ENCODE measurements around the gene ADRA2B.

The ADRA2B gene

DNA sequence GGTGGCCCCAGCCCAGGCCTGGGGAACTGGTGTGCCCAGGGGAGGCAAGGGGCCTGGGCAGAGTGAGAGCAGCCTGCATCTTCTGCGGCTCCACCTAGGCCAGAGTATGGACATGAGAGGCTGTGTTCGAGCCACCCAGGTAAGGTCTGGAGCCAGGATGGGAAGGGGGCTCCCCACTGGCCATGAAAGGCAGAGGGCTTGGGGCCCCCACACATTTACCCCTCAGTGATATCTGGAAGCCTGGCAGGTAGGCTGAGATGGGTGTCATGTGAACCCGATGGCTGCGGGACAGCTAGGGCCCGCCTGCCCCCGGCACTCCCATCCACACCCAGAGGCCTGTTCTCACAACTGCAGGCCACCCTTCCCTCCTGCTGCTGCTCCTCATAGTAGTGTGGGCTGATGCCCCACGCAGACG is 13.2 kb downstream of the ADRA2B start:
- no peak for DNase-seq

DNA sequence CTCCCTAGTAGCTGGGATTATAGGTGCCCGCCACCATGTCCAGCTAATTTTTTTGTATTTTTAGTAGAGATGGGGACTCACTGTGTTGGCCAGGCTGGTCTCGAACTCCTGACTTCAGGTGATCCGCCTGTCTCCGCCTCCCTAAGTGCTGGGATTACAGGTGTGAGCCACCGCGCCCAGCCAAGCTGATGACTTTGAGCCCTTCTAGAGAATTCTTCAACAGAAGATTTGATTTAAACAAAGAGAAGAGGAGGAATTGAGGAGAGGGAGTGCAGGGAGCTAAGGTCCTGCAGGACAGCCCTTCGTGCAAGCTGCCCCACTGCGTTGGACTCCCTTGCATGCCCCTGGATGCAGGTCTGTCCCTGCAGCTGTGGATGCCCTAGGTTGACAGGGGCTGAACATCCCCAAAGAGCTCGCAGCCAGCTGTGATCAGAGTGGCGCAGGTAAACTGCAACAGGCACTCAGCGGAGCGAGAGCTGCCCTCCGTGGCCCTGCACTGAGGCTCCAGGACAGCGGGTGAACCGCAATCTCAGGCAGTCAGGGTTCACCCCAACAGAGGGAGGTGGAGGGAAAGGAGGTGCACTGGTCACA is 13.7 kb downstream of the ADRA2B start:
- no peak for DNase-seq

DNA sequence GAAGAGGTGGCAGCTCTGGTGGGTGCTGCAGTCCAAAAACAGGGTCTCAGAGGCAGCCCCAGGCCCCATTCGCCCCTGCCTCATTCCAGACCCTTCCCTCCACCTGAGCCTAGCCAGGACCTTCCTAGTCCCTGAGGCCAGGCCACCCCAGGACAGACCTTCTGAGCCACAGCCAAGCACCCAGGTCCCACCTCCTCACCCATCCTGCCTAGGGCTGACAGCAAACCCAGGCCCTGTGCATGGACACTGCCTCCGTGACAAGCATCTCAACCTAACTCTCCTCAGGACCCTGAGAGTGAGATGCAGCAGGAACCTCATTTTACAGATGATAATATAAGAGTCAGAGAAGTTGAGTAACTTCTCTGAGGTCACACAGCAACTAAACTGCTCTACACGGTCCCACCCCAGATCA is 15.5 kb downstream of the ADRA2B start:
- no peak for DNase-seq

DNA sequence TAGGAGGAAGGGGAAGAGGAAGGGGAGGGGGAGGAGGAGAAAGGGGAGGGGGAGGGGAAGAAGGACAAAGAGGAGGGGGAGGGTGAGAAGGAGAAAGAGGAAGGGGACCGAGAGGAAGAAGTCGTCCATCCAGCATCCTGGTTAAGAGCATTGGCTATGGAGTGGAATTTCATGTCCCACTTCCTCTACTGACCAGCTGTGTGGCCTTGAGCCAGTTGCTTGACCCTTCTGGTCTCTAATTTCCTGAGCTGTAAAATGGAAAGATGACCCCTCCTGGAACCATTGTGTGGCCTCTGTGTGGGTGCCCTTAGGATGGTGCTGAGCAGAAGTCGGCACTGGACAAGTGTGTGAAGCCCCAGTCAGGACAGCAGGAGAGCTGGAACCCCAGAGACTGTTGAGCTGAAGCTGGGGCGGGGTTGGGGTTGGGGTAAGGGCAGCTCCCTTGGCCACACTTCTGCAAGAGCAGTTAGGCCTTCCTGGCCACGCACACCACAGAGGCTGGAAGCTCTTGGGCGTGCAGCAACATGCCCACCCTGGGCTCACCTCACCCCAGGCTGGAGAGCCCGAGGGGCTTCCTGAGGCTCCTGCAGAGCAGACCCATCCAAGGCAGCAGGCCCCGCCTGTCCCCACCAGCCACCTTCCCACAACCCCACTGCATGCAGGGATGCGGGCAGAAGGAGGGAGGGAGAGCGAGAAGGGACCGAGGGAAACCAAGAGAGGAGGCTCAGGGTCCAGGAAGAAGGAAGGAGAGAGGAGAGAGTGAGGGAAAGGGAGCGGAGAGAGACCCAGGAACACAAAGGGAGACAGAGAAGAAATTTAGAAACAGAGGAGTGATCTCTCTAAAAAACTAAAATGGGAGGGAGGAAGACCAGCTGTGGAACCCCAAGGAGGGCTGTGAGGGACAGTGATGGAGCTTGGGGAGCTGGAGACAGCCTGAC is 16.2 kb downstream of the ADRA2B start:
- no peak for DNase-seq

DNA sequence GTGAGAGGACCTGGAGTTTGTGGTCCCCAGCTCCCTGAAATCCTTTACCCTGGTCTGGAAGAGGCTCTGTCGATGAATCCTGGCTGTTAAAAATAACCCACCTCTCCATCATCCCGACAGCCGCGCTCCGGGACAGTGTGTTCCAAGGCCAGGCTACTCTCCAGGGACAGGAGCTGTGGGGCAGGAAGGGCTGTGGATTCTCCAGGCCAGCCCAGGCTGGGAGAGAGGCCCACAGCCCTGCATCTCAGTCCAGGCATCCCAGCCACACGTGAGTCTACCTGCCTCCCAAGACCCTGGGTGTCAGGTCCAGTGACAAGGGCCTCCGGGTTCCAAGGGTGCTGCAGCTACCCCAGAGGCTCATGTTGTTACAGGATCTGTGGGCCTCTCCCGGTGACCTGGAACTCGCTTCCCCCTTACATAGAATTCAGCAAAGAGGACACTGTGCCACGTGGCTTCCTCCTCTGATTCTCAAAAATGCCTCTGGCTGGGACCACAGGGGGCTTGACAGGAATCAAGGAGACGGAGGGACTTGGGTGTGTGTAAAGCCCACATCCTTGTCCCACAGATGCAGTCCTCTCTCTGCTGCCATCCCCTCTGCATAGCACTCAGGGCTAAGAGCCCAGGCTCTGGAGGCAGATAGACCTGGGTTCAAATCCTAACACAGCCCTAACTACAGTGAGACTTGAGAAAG is 17.3 kb downstream of the ADRA2B start:
- no peak for DNase-seq

DNA sequence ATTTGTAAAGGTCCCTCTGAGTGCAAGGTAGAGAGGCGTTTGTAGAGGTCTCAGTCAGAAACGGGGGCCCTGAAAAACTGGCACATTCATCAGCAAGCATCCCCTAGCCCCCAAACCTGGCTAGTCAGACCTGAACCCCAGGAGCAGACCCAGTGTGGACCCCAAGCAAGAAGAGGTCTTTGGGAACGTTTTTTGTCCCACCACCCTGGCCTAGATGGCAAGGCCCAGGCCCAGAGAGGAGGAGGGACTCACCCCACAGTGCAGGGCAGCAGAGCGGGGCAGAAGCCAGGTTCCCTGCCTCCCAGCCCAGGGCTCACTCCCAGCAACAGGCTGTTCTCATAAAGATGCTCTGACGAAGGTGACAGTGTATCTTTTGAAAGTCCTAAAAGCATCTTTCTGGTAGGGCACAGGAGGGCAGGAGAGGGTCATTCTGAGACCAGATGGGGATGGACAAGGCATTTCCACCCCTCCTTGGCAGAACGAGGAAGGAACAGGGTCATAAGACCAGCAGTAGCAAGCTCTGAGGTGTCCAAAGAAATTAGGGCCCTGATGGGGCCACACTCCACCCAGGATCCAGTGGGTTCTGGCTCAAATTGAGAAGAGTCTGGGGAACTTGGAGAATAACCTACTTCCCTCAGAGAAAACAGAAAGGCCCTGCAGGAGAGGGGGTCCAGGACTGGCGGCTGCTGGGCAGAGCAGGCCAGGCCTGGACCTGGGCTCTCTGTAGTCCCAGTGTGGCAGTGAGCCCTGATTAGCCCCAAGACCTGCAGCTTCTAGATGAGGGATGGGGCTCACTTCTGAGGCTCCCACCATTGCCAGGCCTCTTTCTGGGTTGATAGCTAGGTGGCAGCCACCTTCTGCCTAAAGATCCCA is 18.2 kb downstream of the ADRA2B start:
- no peak for DNase-seq

DNA sequence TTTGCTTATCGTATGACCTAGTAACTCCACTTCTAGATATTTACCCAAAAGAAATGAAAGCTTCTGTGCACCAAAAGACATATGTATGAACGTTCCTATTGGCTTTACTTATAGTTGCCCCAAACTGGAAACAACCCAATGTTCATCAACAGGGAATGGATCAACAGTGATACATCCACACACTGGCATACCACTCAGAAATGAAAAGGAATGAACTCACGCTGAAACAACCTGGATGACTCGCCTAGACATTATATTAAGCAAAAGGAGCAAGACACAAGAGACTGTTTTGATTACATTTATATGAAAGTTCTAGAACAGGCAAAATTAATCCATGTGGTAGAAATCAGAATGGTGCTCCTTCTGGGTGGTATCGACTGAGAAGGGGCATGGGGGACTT is 18.9 kb downstream of the ADRA2B start:
- DNase-seq, result no peak

DNA sequence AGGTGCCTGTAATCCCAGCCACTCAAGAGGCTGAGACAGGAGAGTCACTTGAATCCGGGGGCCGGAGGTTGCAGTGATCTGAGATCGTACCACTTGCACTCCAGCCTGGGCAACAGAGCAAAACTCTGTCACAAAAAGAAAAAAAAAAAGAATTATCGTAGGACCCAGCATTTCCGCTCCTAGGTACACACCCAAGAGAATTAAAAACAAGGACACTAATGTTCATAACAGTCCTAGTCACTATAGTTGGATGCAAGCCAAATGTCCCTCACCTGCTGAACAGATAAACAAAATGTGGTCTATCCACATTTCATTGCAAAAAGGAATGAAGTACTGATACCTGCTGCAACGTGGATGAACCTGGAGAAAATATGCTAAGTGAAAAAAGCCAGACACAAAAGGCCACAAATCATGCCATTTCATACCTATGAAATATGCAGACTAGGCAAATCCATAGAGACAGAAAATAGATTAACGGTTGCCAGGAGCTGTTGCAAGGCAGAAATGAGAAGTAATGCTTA is 21.2 kb downstream of the ADRA2B start:
- DNase-seq, result no peak

DNA sequence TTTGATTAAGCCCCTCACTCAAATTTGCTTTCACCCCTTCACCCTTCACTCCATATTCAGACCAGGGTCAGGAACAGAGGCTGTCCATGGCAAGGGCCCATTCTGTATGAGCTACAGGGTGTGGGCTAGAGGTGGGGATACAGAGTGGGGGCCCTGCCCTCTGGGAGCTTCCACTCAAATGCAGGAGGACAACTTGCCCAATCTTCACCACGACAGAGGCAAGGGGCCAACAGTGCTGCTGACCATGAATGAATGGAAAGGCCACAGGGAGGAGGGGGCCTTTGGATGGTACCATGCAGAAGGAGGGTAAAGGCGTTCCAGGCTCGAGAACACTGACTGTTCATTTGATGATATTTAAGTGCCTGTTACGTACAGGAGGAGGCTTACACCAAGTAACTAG is 22.8 kb downstream of the ADRA2B start:
- DNase-seq, result no peak

GRCh38 chr2:96092951-96093350 is 23.4 kb downstream of the ADRA2B start:
- no peak for DNase-seq

GRCh38 chr2:96092573-96092877 is 23.8 kb downstream of the ADRA2B start:
- no peak for DNase-seq

- no peak for DNase-seq
These were observed 24.4 kb downstream of the ADRA2B start for GRCh38 chr2:96091711-96092572.

DNA sequence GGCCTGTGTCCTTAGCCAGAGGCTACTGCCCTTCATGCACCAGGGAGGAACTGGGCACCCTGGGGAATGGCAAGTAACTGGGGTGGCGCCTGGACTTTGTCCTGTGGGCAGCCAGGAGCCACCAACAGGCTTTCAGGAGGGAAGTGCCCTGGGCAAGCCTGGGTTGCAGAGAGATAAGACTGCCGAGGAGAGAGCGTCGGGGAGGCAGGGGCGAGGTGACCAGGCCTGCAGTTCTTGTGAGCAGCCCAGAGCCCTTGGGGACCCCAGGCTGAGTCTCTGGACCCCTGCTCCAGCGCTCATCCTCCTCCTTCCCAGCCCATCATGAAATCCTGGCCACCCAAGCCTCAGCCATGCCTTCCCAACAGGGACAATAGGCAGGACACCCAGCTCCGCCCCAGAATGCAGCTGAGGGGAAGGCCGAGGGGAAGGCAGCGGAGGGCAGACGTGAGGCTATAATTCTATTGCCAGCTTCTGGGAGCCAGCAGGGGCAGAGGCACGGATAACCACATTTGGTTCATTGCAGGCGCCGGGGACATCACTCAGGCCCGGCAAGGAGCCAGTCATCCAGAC is 25.1 kb downstream of the ADRA2B start:
- no peak for DNase-seq

DNA sequence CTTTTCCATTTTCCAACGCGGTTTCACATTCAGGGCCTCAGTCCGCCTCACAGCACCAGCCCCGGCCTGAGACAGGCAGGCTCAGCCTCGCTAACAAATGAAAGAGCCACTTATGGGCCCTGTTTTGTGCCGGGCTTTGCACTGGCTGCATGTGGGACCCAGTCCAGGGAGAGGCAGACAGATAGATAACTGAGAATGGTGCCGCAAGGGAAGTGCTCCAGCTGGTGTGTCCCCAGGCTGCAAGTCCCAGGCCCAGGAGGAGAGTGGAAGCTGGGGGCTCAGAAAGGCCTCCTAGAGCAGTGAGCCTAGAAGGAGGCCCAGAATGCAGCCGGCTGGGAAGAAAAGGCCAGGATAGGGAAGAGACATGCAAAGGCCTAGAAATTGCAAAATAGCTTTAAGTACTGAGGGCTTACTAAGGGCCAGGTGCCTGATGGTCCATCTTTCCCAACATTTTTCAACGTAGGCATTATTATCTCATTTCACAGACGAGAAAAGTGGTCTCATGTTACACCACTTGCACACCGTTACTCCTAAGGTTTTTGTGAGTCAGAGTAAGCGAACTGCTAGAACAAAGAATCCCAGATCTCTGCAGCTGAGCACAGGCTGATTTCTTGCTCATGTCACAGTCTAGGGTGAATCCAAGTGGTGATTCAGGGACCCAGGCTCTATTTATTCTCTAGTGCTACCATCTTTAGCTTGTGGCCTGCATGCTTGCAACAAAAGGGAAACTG is 26.0 kb downstream of the ADRA2B start:
- DNase-seq, result no peak

- DNase-seq, result no peak
These were observed 26.8 kb downstream of the ADRA2B start for GRCh38 chr2:96089356-96090195.

DNA sequence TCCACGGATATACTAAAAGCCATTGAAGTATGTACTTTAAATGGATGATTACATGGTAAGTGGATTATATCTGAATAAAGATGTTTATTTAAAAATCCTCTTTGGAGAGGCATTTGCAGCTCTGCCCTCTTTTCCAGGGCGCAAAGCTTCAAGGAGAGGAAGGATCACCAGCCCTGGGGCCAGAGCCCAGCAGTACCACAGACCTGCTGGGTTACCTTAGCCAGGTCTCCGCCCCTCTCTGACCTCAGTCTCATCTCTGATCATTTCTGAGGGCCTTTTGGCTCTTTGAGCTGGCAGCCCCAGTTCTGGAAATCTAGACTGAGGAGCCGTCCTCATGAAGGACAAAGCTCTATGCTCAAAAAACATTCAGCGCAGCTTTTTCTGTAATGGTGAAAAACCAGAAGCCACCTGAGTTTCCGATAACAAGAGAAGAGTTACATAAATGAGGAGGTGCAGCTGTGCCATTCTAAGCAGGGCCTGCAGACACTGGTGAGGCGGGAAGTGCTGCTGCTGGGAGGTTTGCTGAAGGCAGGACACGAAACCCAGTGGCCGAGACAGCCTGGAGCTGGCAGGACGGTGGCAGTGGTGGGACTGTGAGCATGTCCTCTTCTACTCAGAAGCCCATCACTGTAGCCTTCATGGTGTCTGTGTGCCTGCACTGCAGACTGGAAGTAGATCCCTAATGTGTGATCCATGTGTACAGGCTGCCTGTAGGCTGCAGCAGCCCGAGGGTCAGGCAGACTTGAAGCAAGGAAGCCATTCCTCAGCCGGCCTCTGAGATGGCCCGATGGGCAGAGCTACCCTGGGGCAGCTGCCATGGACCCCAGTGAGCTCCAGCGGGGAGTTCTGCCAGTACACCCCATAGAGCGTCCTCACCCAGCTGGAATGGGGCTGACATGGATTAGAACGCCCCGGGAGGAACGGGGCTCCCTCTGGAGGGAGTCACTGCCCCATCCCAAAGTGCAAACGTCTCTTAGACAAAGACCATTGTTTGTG is 27.7 kb downstream of the ADRA2B start:
- DNase-seq, result no peak

DNA sequence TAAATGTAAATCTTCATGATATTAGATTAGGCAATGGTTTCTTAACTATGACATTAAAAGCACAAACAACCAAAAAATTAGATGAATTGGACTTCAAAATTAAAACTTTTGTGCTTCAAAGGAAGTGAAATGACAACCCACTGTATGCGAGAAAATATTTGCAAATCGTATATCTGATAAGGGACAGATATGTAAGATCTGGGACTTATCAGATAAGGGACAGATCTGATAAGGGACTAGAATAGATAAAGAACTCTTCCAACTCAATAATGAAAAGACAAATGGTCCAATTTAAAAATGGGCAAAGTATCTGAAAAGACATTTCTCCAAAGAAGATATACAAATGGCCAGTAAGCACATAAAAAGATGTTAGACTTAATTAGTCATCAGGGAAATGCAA is 29.2 kb downstream of the ADRA2B start:
- DNase-seq, result no peak
